Neural progenitor cell (in vitro differentiated cells): ENCODE data around the gene CD180. TPM values are rescaled to one million over a fixed set of nuclear protein-coding genes. Genes with fewer than 3 reads are reported as not detected.
A peak's percentile ranks its signal among the peaks of the same experiment; 100 is the strongest.

Source experiments
- DNase-seq: peaks from one replicate; pipeline ENCODE4 v3.0.0-alpha.2; 2016; ENCODE audit warnings: low spot score
- H2AFZ ChIP-seq: fragments of 200-600 bp; sonication (generic); replicated peaks from 2 replicates; pipeline ENCODE4 v1.6.1; 2016; ENCODE audit warnings: antibody characterized with exemption
- H3F3A ChIP-seq: fragments of 200-600 bp; sonication (generic); 2 replicates; pipeline ENCODE4 v1.6.1; 2016; ENCODE audit warnings: antibody characterized with exemption, low read depth
- H3K27ac ChIP-seq: fragments of 200-600 bp; sonication (generic); 2 replicates; pipeline ENCODE4 v1.5.1; 2016; ENCODE audit warnings: mild to moderate bottlenecking
- H3K27me3 ChIP-seq: fragments of 200-600 bp; sonication (generic); 2 replicates; pipeline ENCODE4 v1.6.1; 2016; ENCODE audit warnings: mild to moderate bottlenecking, moderate library complexity
- H3K36me3 ChIP-seq: fragments of 200-600 bp; sonication (generic); 2 replicates; pipeline ENCODE4 v1.5.1; 2016
- H3K4me1 ChIP-seq: fragments of 200-600 bp; sonication (generic); 2 replicates; pipeline ENCODE4 v1.6.1; 2016; ENCODE audit warnings: mixed run types
- H3K4me2 ChIP-seq: fragments of 200-600 bp; sonication (generic); 2 replicates; pipeline ENCODE4 v1.6.1; 2016
- H3K4me3 ChIP-seq: fragments of 200-600 bp; sonication (generic); 2 replicates; pipeline ENCODE4 v1.5.1; 2016
- H3K79me2 ChIP-seq: fragments of 200-600 bp; sonication (generic); 2 replicates; pipeline ENCODE4 v1.6.1; 2016; ENCODE audit warnings: low read depth
- H3K9ac ChIP-seq: fragments of 200-600 bp; sonication (generic); 2 replicates; pipeline ENCODE4 v1.6.1; 2016
- H3K9me3 ChIP-seq: fragments of 200-600 bp; sonication (generic); 2 replicates; pipeline ENCODE4 v1.5.1; 2016; ENCODE audit warnings: low read depth
- H4K20me1 ChIP-seq: fragments of 200-600 bp; sonication (generic); 2 replicates; pipeline ENCODE4 v1.6.1; 2016; ENCODE audit warnings: low read depth
- H3K27ac Mint-ChIP-seq: 3 replicates; pipeline ENCODE4 v1.8.0; 2021; ENCODE audit warnings: mixed read lengths
- H3K27me3 Mint-ChIP-seq: 2 replicates; pipeline ENCODE4 v1.8.0; 2022; ENCODE audit warnings: low read depth, mild to moderate bottlenecking, inconsistent platforms, moderate library complexity, mixed read lengths; ENCODE audit not compliant: insufficient read depth
- H3K36me3 Mint-ChIP-seq: 3 replicates; pipeline ENCODE4 v1.8.0; 2021; ENCODE audit warnings: mixed read lengths
- H3K4me1 Mint-ChIP-seq: 3 replicates; pipeline ENCODE4 v1.8.0; 2021; ENCODE audit warnings: mixed read lengths
- H3K4me3 Mint-ChIP-seq: 3 replicates; pipeline ENCODE4 v1.8.0; 2021; ENCODE audit warnings: mild to moderate bottlenecking, moderate library complexity, mixed read lengths
- H3K9me3 Mint-ChIP-seq: 3 replicates; pipeline ENCODE4 v1.8.0; 2020; ENCODE audit warnings: mixed read lengths
- CTCF ChIP-seq: fragments of 200-600 bp; sonication (generic); IDR thresholded peaks from 2 replicates; pipeline ENCODE4 v1.5.1; 2017; ENCODE audit warnings: antibody characterized with exemption, mild to moderate bottlenecking
- EZH2 ChIP-seq: fragments of 200-600 bp; sonication (generic); IDR thresholded peaks from 2 replicates; pipeline ENCODE4 v1.6.1; 2017; ENCODE audit warnings: antibody characterized with exemption, mild to moderate bottlenecking, moderate library complexity
- EZH2phosphoT487 ChIP-seq: fragments of 200-600 bp; sonication (generic); IDR thresholded peaks from 2 replicates; pipeline ENCODE4 v1.6.1; 2017; ENCODE audit warnings: antibody characterized with exemption
- total RNA-seq: library from RNA; depleted of rRNA; stranded (reverse); fragments of >200 nt; gene quantifications from 2 replicates; pipeline ENCODE4 v1.2.3, GENCODE V29; 2015; ENCODE audit warnings: low replicate concordance

Gene CD180
- total RNA-seq, 1 donor from 2014 or later, result not detected

GRCh38 chr5:67165526-67166459 lies 30.8 kb downstream of the CD180 start:
- TF ChIP-seq CTCF (peak; percentile 84), EZH2phosphoT487 (no peak), EZH2 (no peak)
- H3K9me3 Mint-ChIP-seq, result peaks cover 2% of the 10 kb centered on the region
- Histone ChIP-seq H2AFZ (peak overlapping the region; percentile 80), H3K36me3 (no peaks in the 10 kb centered on the region), H3K27ac (no peak overlapping the region), H3K9ac (no peak overlapping the region), H3K27me3 (no peaks in the 10 kb centered on the region), H3K4me3 (no peak overlapping the region), H3F3A (no peaks in the 10 kb centered on the region), H3K4me1 (no peaks in the 10 kb centered on the region), H3K79me2 (no peaks in the 10 kb centered on the region), H4K20me1 (no peaks in the 10 kb centered on the region), H3K4me2 (no peak overlapping the region), H3K9me3 (no peaks in the 10 kb centered on the region)
- H3K36me3 Mint-ChIP-seq, result peaks cover 2% of the 10 kb centered on the region
- peak; percentile 91 for DNase-seq
- peak overlapping the region; percentile 63 for H3K4me3 Mint-ChIP-seq
- no peaks in the 10 kb centered on the region for H3K27me3 Mint-ChIP-seq
- H3K4me1 Mint-ChIP-seq, result peaks cover 3% of the 10 kb centered on the region
- H3K27ac Mint-ChIP-seq, result peak overlapping the region; percentile 94

- no peaks in the 10 kb centered on the region for H3K27me3 Mint-ChIP-seq
- H3K9ac ChIP-seq, result no peak overlapping the region
- peaks cover 3% of the 10 kb centered on the region for H3K4me1 Mint-ChIP-seq
- no peak overlapping the region for H3K4me2 ChIP-seq
- no peaks in the 10 kb centered on the region for H3K36me3 ChIP-seq
- TF ChIP-seq CTCF (no peak), EZH2 (no peak), EZH2phosphoT487 (no peak)
- no peaks in the 10 kb centered on the region for H3F3A ChIP-seq
- no peak for DNase-seq
- no peaks in the 10 kb centered on the region for H3K79me2 ChIP-seq
- no peak overlapping the region for H2AFZ ChIP-seq
- no peak overlapping the region for H3K4me3 Mint-ChIP-seq
- no peak overlapping the region for H3K27ac Mint-ChIP-seq
- no peak overlapping the region for H3K4me3 ChIP-seq
- H4K20me1 ChIP-seq, result no peaks in the 10 kb centered on the region
- H3K9me3 Mint-ChIP-seq, result peaks cover 2% of the 10 kb centered on the region
- H3K27ac ChIP-seq, result no peak overlapping the region
- peaks cover 2% of the 10 kb centered on the region for H3K36me3 Mint-ChIP-seq
- no peaks in the 10 kb centered on the region for H3K4me1 ChIP-seq
- H3K9me3 ChIP-seq, result no peaks in the 10 kb centered on the region
- no peaks in the 10 kb centered on the region for H3K27me3 ChIP-seq
Observed at GRCh38 chr5:67164856-67165525, 31.6 kb downstream of the CD180 start.

- TF ChIP-seq EZH2 (no peak), CTCF (no peak), EZH2phosphoT487 (no peak)
- Histone ChIP-seq H3K27ac (no peak overlapping the region), H3K9me3 (no peaks in the 10 kb centered on the region), H3K4me1 (no peaks in the 10 kb centered on the region), H4K20me1 (no peaks in the 10 kb centered on the region), H3K4me2 (no peak overlapping the region), H3K27me3 (no peaks in the 10 kb centered on the region), H3K9ac (no peak overlapping the region), H3K36me3 (no peaks in the 10 kb centered on the region), H3K4me3 (no peak overlapping the region), H3K79me2 (no peaks in the 10 kb centered on the region), H3F3A (no peaks in the 10 kb centered on the region), H2AFZ (no peak overlapping the region)
- Mint-ChIP-seq H3K9me3 (peaks cover 2% of the 10 kb centered on the region), H3K4me3 (no peak overlapping the region), H3K27me3 (no peaks in the 10 kb centered on the region), H3K4me1 (peaks cover 3% of the 10 kb centered on the region), H3K27ac (no peak overlapping the region), H3K36me3 (peaks cover 2% of the 10 kb centered on the region)
- DNase-seq, result no peak
Observed at GRCh38 chr5:67163863-67164595, 32.6 kb downstream of the CD180 start.
